Neural cell (in vitro differentiated cells): Measurements from ENCODE around the gene EFNA4. TPM values are rescaled to one million over a fixed set of nuclear protein-coding genes. Genes with fewer than 3 reads are reported as not detected.

Experiments
- H2AFZ ChIP-seq: fragments of 200-600, 300-800 bp; sonication (generic), shearing (Covaris generic); 2 replicates; pipeline ENCODE4 v1.6.0; 2014; ENCODE audit warnings: low read depth, mild to moderate bottlenecking, antibody characterized with exemption, low read length, moderate library complexity
- H3F3A ChIP-seq: fragments of 200-600 bp; shearing (Covaris generic); 2 replicates; pipeline ENCODE4 v1.6.1; 2016; ENCODE audit warnings: mild to moderate bottlenecking, moderate library complexity, mixed read lengths, antibody characterized with exemption, low read length; ENCODE audit not compliant: insufficient read depth, poor library complexity, severe bottlenecking
- H3K27ac ChIP-seq: fragments of 200-600, 300-800 bp; sonication (generic), shearing (Covaris generic); 2 replicates; pipeline ENCODE4 v1.5.1; 2014; ENCODE audit warnings: mild to moderate bottlenecking, low read length, moderate library complexity
- H3K27me3 ChIP-seq: fragments of 300-800, 200-600 bp; sonication (generic), shearing (Covaris generic); 2 replicates; pipeline ENCODE4 v1.6.0; 2014; ENCODE audit warnings: mild to moderate bottlenecking, low read depth, low read length, moderate library complexity; ENCODE audit not compliant: insufficient read depth
- H3K36me3 ChIP-seq: fragments of 300-800, 200-600 bp; sonication (generic), shearing (Covaris generic); 2 replicates; pipeline ENCODE4 v1.5.1; 2014; ENCODE audit warnings: mild to moderate bottlenecking, antibody characterized with exemption, low read length, moderate library complexity; ENCODE audit not compliant: insufficient read depth
- H3K4me2 ChIP-seq: fragments of 300-800, 200-600 bp; sonication (generic), shearing (Covaris generic); 2 replicates; pipeline ENCODE4 v1.6.0; 2014; ENCODE audit warnings: mild to moderate bottlenecking, low read length
- H3K4me3 ChIP-seq: fragments of 300-800, 200-600 bp; sonication (generic), shearing (Covaris generic); 2 replicates; pipeline ENCODE4 v1.5.1; 2014; ENCODE audit warnings: mild to moderate bottlenecking, low read length, moderate library complexity
- H3K79me2 ChIP-seq: fragments of 200-600 bp; shearing (Covaris generic); replicated peaks from 2 replicates; pipeline ENCODE4 v1.6.0; 2014; ENCODE audit warnings: mild to moderate bottlenecking, low read length, moderate library complexity; ENCODE audit not compliant: insufficient read depth
- H3K9ac ChIP-seq: fragments of 300-800, 200-600 bp; sonication (generic), shearing (Covaris generic); 2 replicates; pipeline ENCODE4 v1.6.1; 2016; ENCODE audit warnings: mild to moderate bottlenecking, low read length, mixed read lengths
- H3K9me2 ChIP-seq: fragments of 200-600 bp; shearing (Covaris generic); 2 replicates; pipeline ENCODE4 v1.6.1; 2016; ENCODE audit warnings: mild to moderate bottlenecking, low read length, mixed read lengths; ENCODE audit not compliant: insufficient read depth
- H3K9me3 ChIP-seq: fragments of 200-600, 300-800 bp; sonication (generic), shearing (Covaris generic); 2 replicates; pipeline ENCODE4 v1.6.1; 2016; ENCODE audit warnings: mild to moderate bottlenecking, mixed run types, low read length, moderate library complexity, mixed read lengths
- H4K20me1 ChIP-seq: fragments of 200-600 bp; shearing (Covaris generic); 2 replicates; pipeline ENCODE4 v1.6.1; 2016; ENCODE audit warnings: mild to moderate bottlenecking, mixed run types; ENCODE audit not compliant: insufficient read depth
- CTCF ChIP-seq: fragments of 450-650 bp; IDR thresholded peaks from 2 replicates; pipeline ENCODE4 v1.5.1; 2014; ENCODE audit warnings: antibody characterized with exemption, mild to moderate bottlenecking, moderate library complexity; ENCODE audit not compliant: poor library complexity, severe bottlenecking
- EP300 ChIP-seq: fragments of 450-650 bp; conservative IDR thresholded peaks from 2 replicates; pipeline ENCODE4 v1.6.1; 2014; ENCODE audit warnings: antibody characterized with exemption, mild to moderate bottlenecking, moderate library complexity; ENCODE audit not compliant: poor library complexity, severe bottlenecking
- EZH2 ChIP-seq: fragments of 200-600, 300-800 bp; shearing (Covaris generic), sonication (generic); IDR thresholded peaks from 2 replicates; pipeline ENCODE4 v1.6.1; 2014; ENCODE audit warnings: antibody characterized with exemption, low read length, borderline replicate concordance, mild to moderate bottlenecking; ENCODE audit not compliant: insufficient read depth, poor library complexity, severe bottlenecking
- MXI1 ChIP-seq: fragments of 450-650 bp; conservative IDR thresholded peaks from 2 replicates; pipeline ENCODE4 v1.6.1; 2014; ENCODE audit warnings: antibody characterized with exemption, mild to moderate bottlenecking; ENCODE audit not compliant: poor library complexity, severe bottlenecking
- POLR2AphosphoS5 ChIP-seq: IDR thresholded peaks from 2 replicates; pipeline ENCODE4 v1.6.1; 2012
- RAD21 ChIP-seq: fragments of 450-650 bp; conservative IDR thresholded peaks from 2 replicates; pipeline ENCODE4 v1.6.1; 2014; ENCODE audit warnings: antibody characterized with exemption, mild to moderate bottlenecking, moderate library complexity
- REST ChIP-seq: IDR thresholded peaks from 2 replicates; pipeline ENCODE4 v1.6.1; 2012; ENCODE audit warnings: borderline replicate concordance
- SMC3 ChIP-seq: fragments of 450-650 bp; conservative IDR thresholded peaks from 2 replicates; pipeline ENCODE4 v1.6.1; 2014; ENCODE audit warnings: antibody characterized with exemption, mild to moderate bottlenecking, moderate library complexity; ENCODE audit not compliant: poor library complexity
- TAF1 ChIP-seq: IDR thresholded peaks from 2 replicates; pipeline ENCODE4 v1.6.1; 2012; ENCODE audit warnings: low read depth
- polyA plus RNA-seq: library from polyadenylated mRNA; depleted of rRNA; stranded (reverse); fragments of >200 nt; gene quantifications from 2 replicates; pipeline ENCODE4 v1.2.3, GENCODE V29; 2014

The EFNA4 gene
- polyA plus RNA-seq, 1 donor from 2014 or later: 1.2 TPM

- Histone ChIP-seq H3K27ac (peak overlapping the region; percentile 72), H3K9ac (peak overlapping the region; percentile 36), H3K4me2 (no peak overlapping the region), H3K4me3 (no peak overlapping the region), H2AFZ (no peak overlapping the region), H3F3A (no peaks in the 10 kb centered on the region), H3K27me3 (no peaks in the 10 kb centered on the region), H3K9me2 (no peaks in the 10 kb centered on the region), H4K20me1 (no peaks in the 10 kb centered on the region), H3K79me2 (no peaks in the 10 kb centered on the region), H3K36me3 (no peaks in the 10 kb centered on the region), H3K9me3 (no peaks in the 10 kb centered on the region)
- TF ChIP-seq MXI1: no peak
- TF ChIP-seq SMC3: no peak
- no peak for TF ChIP-seq REST
Observed at GRCh38 chr1:155072531-155073289, 9.2 kb downstream of the EFNA4 start.

GRCh38 chr1:155073377-155074242, 10.1 kb downstream of the EFNA4 start:
- Histone ChIP-seq H3K79me2 (no peaks in the 10 kb centered on the region), H4K20me1 (no peaks in the 10 kb centered on the region), H3K9ac (no peak overlapping the region), H2AFZ (no peak overlapping the region), H3K27me3 (no peaks in the 10 kb centered on the region), H3K36me3 (no peaks in the 10 kb centered on the region), H3K27ac (no peak overlapping the region), H3K4me2 (no peak overlapping the region), H3K4me3 (no peak overlapping the region), H3F3A (no peaks in the 10 kb centered on the region), H3K9me3 (no peaks in the 10 kb centered on the region), H3K9me2 (no peaks in the 10 kb centered on the region)
- TF ChIP-seq POLR2AphosphoS5: no peak
- TF ChIP-seq MXI1: no peak
- TF ChIP-seq EZH2: no peak
- no peak for TF ChIP-seq TAF1
- no peak for TF ChIP-seq SMC3
- no peak for TF ChIP-seq REST
- TF ChIP-seq EP300: no peak
- TF ChIP-seq RAD21: no peak
- TF ChIP-seq CTCF: no peak
